MCF 10A (cell line): Measurements from ENCODE around the gene NSUN6. TPM values are rescaled to one million over a fixed set of nuclear protein-coding genes. Genes with fewer than 3 reads are reported as not detected.
"Not testable (repeated sequence)": the region's sequence is repeated elsewhere in the genome, so short reads cannot be mapped to it uniquely, and the experiment has no call there.

Source experiments
- BruUV-seq: library from RNA; stranded (reverse); fragments of 400-500 nt; replicated peaks from 2 replicates; lab custom pipeline; 2021; lab: Mats Ljungman, UMichigan
- CTCF ChIA-PET: fragments of 300-600 bp; sonication (Branson Sonifier 250); formaldehyde crosslinking; extraction: SDS; loops from one replicate; lab custom pipeline; 2021; ENCODE audit warnings: antibody characterized with exemption, inconsistent platforms; lab: Yijun Ruan, JAX
- POLR2A ChIA-PET: fragments of 300-600, 350-650 bp; sonication (Branson Sonifier 250); formaldehyde crosslinking; extraction: SDS; loops from one replicate; lab custom pipeline; 2020; ENCODE audit warnings: antibody characterized with exemption, inconsistent platforms; lab: Yijun Ruan, JAX
- DNase-seq: peaks from one replicate; pipeline ENCODE4 v3.0.0-alpha.2; 2018; ENCODE audit not compliant: unreplicated experiment
- H3K27ac Mint-ChIP-seq: one replicate; pipeline ENCODE4 v1.8.0; 2022; ENCODE audit warnings: mild to moderate bottlenecking, low read depth, mixed read lengths; ENCODE audit not compliant: unreplicated experiment
- H3K27me3 Mint-ChIP-seq: one replicate; pipeline ENCODE4 v1.8.0; 2022; ENCODE audit warnings: mixed read lengths; ENCODE audit not compliant: insufficient read depth, unreplicated experiment
- H3K36me3 Mint-ChIP-seq: one replicate; pipeline ENCODE4 v1.8.0; 2022; ENCODE audit warnings: mild to moderate bottlenecking, moderate library complexity, mixed read lengths; ENCODE audit not compliant: insufficient read depth, unreplicated experiment
- H3K4me1 Mint-ChIP-seq: one replicate; pipeline ENCODE4 v1.8.0; 2022; ENCODE audit warnings: mixed read lengths; ENCODE audit not compliant: insufficient read depth, unreplicated experiment
- H3K4me3 Mint-ChIP-seq: one replicate; pipeline ENCODE4 v1.8.0; 2022; ENCODE audit warnings: mild to moderate bottlenecking, moderate library complexity, mixed read lengths; ENCODE audit not compliant: unreplicated experiment
- H3K9me3 Mint-ChIP-seq: one replicate; pipeline ENCODE4 v1.8.0; 2022; ENCODE audit warnings: mixed read lengths; ENCODE audit not compliant: unreplicated experiment
- intact Hi-C: fragments of 100-400 bp; cut with micrococcal nuclease; formaldehyde crosslinking; loops from 2 replicates; pipeline ENCODE4 v1.14.1; 2022
- total RNA-seq: library from RNA; stranded (reverse); gene quantifications from 2 replicates; pipeline ENCODE4 v1.2.3, GENCODE V29; 2022
- TF ChIP-seq, protein P1 (sequence below): fragments of 200-600 bp; IDR thresholded peaks from one replicate; pipeline ENCODE4 v1.8.0; 2022; ENCODE audit warnings: antibody characterized with exemption, mild to moderate bottlenecking; ENCODE audit not compliant: unreplicated experiment

NSUN6 gene
- total RNA-seq, 1 experiment from 2014 or later = 16.2 TPM

GRCh38 chr10:18635995-18636394 is 15.4 kb downstream of the NSUN6 start:
- Mint-ChIP-seq H3K4me3 (no peak overlapping the region), H3K9me3 (no peaks in the 10 kb centered on the region), H3K4me1 (no peaks in the 10 kb centered on the region), H3K36me3 (peaks cover 28% of the 10 kb centered on the region), H3K27ac (no peak overlapping the region), H3K27me3 (no peaks in the 10 kb centered on the region)
- ChIA-PET POLR2A (interaction anchor here (1.0 kb wide), 1 partner anchor 15 kb away, joined by 3 read pairs; no protein-coding TSS in a partner anchor), CTCF (interaction anchor here (0.7 kb wide), 2 partner anchors 11 to 93 kb away, joined by 3 to 4 read pairs; no protein-coding TSS in a partner anchor)
- TF ChIP-seq, protein P1, sequence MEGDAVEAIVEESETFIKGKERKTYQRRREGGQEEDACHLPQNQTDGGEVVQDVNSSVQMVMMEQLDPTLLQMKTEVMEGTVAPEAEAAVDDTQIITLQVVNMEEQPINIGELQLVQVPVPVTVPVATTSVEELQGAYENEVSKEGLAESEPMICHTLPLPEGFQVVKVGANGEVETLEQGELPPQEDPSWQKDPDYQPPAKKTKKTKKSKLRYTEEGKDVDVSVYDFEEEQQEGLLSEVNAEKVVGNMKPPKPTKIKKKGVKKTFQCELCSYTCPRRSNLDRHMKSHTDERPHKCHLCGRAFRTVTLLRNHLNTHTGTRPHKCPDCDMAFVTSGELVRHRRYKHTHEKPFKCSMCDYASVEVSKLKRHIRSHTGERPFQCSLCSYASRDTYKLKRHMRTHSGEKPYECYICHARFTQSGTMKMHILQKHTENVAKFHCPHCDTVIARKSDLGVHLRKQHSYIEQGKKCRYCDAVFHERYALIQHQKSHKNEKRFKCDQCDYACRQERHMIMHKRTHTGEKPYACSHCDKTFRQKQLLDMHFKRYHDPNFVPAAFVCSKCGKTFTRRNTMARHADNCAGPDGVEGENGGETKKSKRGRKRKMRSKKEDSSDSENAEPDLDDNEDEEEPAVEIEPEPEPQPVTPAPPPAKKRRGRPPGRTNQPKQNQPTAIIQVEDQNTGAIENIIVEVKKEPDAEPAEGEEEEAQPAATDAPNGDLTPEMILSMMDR = no peak
- DNase-seq = no peak
- no TSS peak for BruUV-seq
- intact Hi-C loops = no loop called here

- BruUV-seq, DNase-seq, H3K4me1 Mint-ChIP-seq, H3K27ac Mint-ChIP-seq, POLR2A ChIA-PET, H3K9me3 Mint-ChIP-seq, CTCF ChIA-PET, H3K27me3 Mint-ChIP-seq, intact Hi-C loops, H3K4me3 Mint-ChIP-seq: not testable (repeated sequence)
- peaks cover 12% of the 10 kb centered on the region for H3K36me3 Mint-ChIP-seq
These were observed 18.9 kb downstream of the NSUN6 start for GRCh38 chr10:18632500-18632899.

- H3K27me3 Mint-ChIP-seq, intact Hi-C loops, H3K9me3 Mint-ChIP-seq, H3K4me1 Mint-ChIP-seq, H3K36me3 Mint-ChIP-seq: not testable (repeated sequence)
- H3K4me3 Mint-ChIP-seq = peak overlapping the region; percentile 77
- TSS peak; percentile 78 for BruUV-seq
- H3K27ac Mint-ChIP-seq = peak overlapping the region; percentile 90
- POLR2A ChIA-PET = interaction anchor here (0.6 to 2.2 kb wide), 13 partner anchors 9 to 732 kb away, joined by 3 to 19 read pairs (median 5); partner anchors contain the start of genes ARL5B and NSUN6
- peak; percentile 74 for DNase-seq
- CTCF ChIA-PET = interaction anchor here (1.3 kb wide), 1 partner anchor 14 kb away, joined by 3 read pairs; no protein-coding TSS in a partner anchor
These were observed 23.9 kb downstream of the NSUN6 start for GRCh38 chr10:18627452-18628018.

DNA sequence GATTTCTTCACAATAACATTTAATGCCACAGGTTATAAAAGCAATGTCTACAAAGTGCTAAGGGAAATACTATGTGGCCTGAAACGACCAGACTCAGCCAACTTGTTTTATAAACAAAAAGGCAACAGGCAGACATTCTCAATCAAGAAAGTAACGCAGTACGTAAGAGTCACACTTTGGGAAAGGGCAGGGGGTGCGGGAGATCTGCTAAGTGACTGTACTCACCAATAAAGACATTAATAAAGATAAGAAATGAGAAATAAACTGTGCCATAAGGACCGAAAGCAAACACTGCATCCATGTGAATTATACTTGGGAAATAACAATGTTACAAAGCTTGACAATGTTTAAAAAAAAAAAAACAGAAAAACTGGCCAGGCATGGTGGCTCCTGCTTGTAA is 25.5 kb downstream of the NSUN6 start:
- POLR2A ChIA-PET = interaction anchor here (0.8 to 1.9 kb wide), 3 partner anchors 11 to 34 kb away, joined by 3 to 10 read pairs (median 3); partner anchors contain the start of gene ARL5B
- H3K4me3 Mint-ChIP-seq = no peak overlapping the region
- TF ChIP-seq, protein P1 = no peak
- no peaks in the 10 kb centered on the region for H3K27me3 Mint-ChIP-seq
- H3K27ac Mint-ChIP-seq = no peak overlapping the region
- DNase-seq = no peak
- H3K36me3 Mint-ChIP-seq = no peaks in the 10 kb centered on the region
- BruUV-seq = no TSS peak
- intact Hi-C loops = no loop called here
- H3K4me1 Mint-ChIP-seq = peaks cover 5% of the 10 kb centered on the region
- CTCF ChIA-PET = interaction anchor here (0.6 to 1.3 kb wide), 3 partner anchors 11 to 43 kb away, joined by 3 read pairs; no protein-coding TSS in a partner anchor
- H3K9me3 Mint-ChIP-seq = peaks cover 8% of the 10 kb centered on the region

DNA sequence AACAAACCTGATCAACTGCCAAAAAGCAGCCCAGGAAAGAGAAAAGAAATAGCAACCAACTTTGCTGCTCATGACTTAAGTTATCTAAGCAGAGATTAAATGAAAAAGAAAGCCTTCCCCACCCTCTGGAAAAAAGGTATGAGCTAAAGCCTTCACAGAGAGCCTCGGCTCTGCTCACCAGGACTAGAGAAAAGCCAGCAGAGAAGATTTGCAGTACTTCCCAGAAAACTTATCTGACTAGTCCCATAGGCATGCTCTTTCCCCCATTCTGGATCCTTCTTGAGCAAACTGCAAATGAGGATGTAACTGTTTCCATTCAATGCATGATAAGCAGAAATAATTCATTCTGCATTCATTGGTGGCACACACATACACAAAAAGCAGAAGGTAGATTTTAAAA is 27.7 kb downstream of the NSUN6 start:
- H3K9me3 Mint-ChIP-seq, H3K4me1 Mint-ChIP-seq, DNase-seq, BruUV-seq, intact Hi-C loops, H3K27me3 Mint-ChIP-seq, H3K36me3 Mint-ChIP-seq, H3K4me3 Mint-ChIP-seq, H3K27ac Mint-ChIP-seq: not testable (repeated sequence)
- ChIA-PET CTCF (interaction anchor here (0.7 kb wide), 1 partner anchor 9 kb away, joined by 3 read pairs; no protein-coding TSS in a partner anchor), POLR2A (interaction anchor here (1.0 kb wide), 1 partner anchor 38 kb away, joined by 3 read pairs; no protein-coding TSS in a partner anchor)
